Endothelial cell of umbilical vein (primary cell): ENCODE data around the gene STX8. TPM values are rescaled to one million over a fixed set of nuclear protein-coding genes. Genes with fewer than 3 reads are reported as not detected.

Source experiments
- BruUV-seq: library from RNA; stranded (reverse); fragments of 400-500 nt; replicated peaks from 2 replicates; lab custom pipeline; 2021; lab: Mats Ljungman, UMichigan
- CTCF ChIA-PET: fragments of 300-600, 350-600 bp; sonication (Branson Sonifier 250); formaldehyde crosslinking; loops from one replicate; lab custom pipeline; 2021; ENCODE audit warnings: antibody characterized with exemption, inconsistent platforms; lab: Charles Lee
- POLR2A ChIA-PET: fragments of 300-600, 350-600 bp; sonication (Branson Sonifier 250); formaldehyde crosslinking; loops from one replicate; lab custom pipeline; 2021; ENCODE audit warnings: antibody characterized with exemption, inconsistent platforms; lab: Charles Lee
- DNase-seq: peaks from one replicate; pipeline ENCODE4 v3.0.0-alpha.2; 2011; ENCODE audit warnings: low read depth, low spot score
- FAIRE-seq: peaks from 2 replicates; lab custom pipeline; 2011; peaks lifted over from hg19 to GRCh38; lab: Jason Lieb, UNC
- H2AFZ ChIP-seq: 2 replicates; pipeline ENCODE4 v1.6.0; 2012; ENCODE audit warnings: low read depth, low read length, control low read depth, inconsistent platforms
- H3K27ac ChIP-seq: 2 replicates; pipeline ENCODE4 v1.5.1; 2011; ENCODE audit warnings: low read depth, mild to moderate bottlenecking, control low read depth, low read length, moderate library complexity; ENCODE audit not compliant: insufficient read depth
- H3K27me3 ChIP-seq, 2 experiments: 2 replicates each; pipeline versions ENCODE4 v1.6.0 to v1.6.1; 2011; ENCODE audit warnings: low read length in 2 of 2, mixed read lengths in 1 of 2; ENCODE audit not compliant: control insufficient read depth in 2 of 2, insufficient read depth in 2 of 2
- H3K36me3 ChIP-seq, 2 experiments: 2 replicates in 1 of 2; 3 replicates in 1 of 2; pipeline ENCODE4 v1.5.1; 2011; ENCODE audit warnings: low read length in 2 of 2, mild to moderate bottlenecking in 1 of 2, moderate library complexity in 1 of 2; ENCODE audit not compliant: control insufficient read depth in 2 of 2, insufficient read depth in 2 of 2; ENCODE audit errors: extremely low read depth in 1 of 2
- H3K4me1 ChIP-seq: 3 replicates; pipeline ENCODE4 v1.5.1; 2011; ENCODE audit warnings: mild to moderate bottlenecking, low read length; ENCODE audit not compliant: control insufficient read depth, insufficient read depth; ENCODE audit errors: extremely low read depth
- H3K4me2 ChIP-seq: 2 replicates; pipeline ENCODE4 v1.6.1; 2011; ENCODE audit warnings: low read length, control low read depth, mixed read lengths; ENCODE audit not compliant: insufficient read depth
- H3K4me3 ChIP-seq, 3 experiments: fragments of 200-600 bp in 1 of 3; sonication (generic), shearing (Covaris generic) in 1 of 3; replicated peaks in 1 of 3; 2 replicates each; pipeline ENCODE4 v1.5.1; 2011 to 2016; ENCODE audit warnings: control low read depth in 3 of 3, low read length in 3 of 3, mild to moderate bottlenecking in 2 of 3, inconsistent platforms in 1 of 3, low read depth in 1 of 3, moderate library complexity in 1 of 3; ENCODE audit not compliant: insufficient read depth in 1 of 3
- H3K79me2 ChIP-seq: 2 replicates; pipeline ENCODE4 v1.6.0; 2012; ENCODE audit warnings: low read length, inconsistent platforms; ENCODE audit not compliant: control insufficient read depth, insufficient read depth
- H3K9ac ChIP-seq: replicated peaks from 2 replicates; pipeline ENCODE3; 2011; ENCODE audit warnings: low read length, control low read depth; ENCODE audit not compliant: insufficient read depth; ENCODE audit errors: extremely low read depth
- H3K9me1 ChIP-seq: replicated peaks from 3 replicates; pipeline ENCODE4 v1.6.0; 2011; ENCODE audit warnings: mild to moderate bottlenecking, low read length; ENCODE audit not compliant: control insufficient read depth, insufficient read depth; ENCODE audit errors: extremely low read depth
- H3K9me3 ChIP-seq: replicated peaks from 2 replicates; pipeline ENCODE4 v1.5.1; 2012; ENCODE audit warnings: low read length, inconsistent platforms; ENCODE audit not compliant: control insufficient read depth, insufficient read depth
- H4K20me1 ChIP-seq: replicated peaks from 2 replicates; pipeline ENCODE3; 2011; ENCODE audit warnings: mild to moderate bottlenecking, low read length; ENCODE audit not compliant: control insufficient read depth, insufficient read depth; ENCODE audit errors: extremely low read depth
- CTCF ChIP-seq, 2 donors: IDR thresholded peaks; 1 replicate in 1 of 2; 2 replicates in 1 of 2; pipeline ENCODE4 v1.5.1; 2011; ENCODE audit warnings: low read length in 2 of 2, mild to moderate bottlenecking in 2 of 2, moderate library complexity in 2 of 2, control low read depth in 1 of 2, inconsistent platforms in 1 of 2, low read depth in 1 of 2; ENCODE audit not compliant: insufficient read depth in 1 of 2; ENCODE audit errors: extremely low read depth in 1 of 2
- FOS ChIP-seq: IDR thresholded peaks from 2 replicates; pipeline ENCODE4 v1.6.1; 2011; ENCODE audit warnings: mild to moderate bottlenecking, low read length, moderate library complexity, borderline replicate concordance; ENCODE audit not compliant: insufficient read depth
- GATA2 ChIP-seq: IDR thresholded peaks from 2 replicates; pipeline ENCODE4 v1.7.0; 2011; ENCODE audit warnings: low read depth, mild to moderate bottlenecking, moderate library complexity, mixed read lengths, low read length; ENCODE audit not compliant: insufficient read length, insufficient read depth
- MAX ChIP-seq: IDR thresholded peaks from 2 replicates; pipeline ENCODE4 v1.6.1; 2011; ENCODE audit not compliant: insufficient read depth, insufficient read length
- POLR2A ChIP-seq: IDR thresholded peaks from 2 replicates; pipeline ENCODE4 v1.6.1; 2012; ENCODE audit warnings: low read depth, mild to moderate bottlenecking, control low read depth, low read length
- POLR2AphosphoS5 ChIP-seq: IDR thresholded peaks from 2 replicates; pipeline ENCODE4 v1.6.1; 2012; ENCODE audit warnings: low read depth, mild to moderate bottlenecking, control low read depth, low read length, moderate library complexity; ENCODE audit not compliant: insufficient read depth
- dilution Hi-C: fragments of 300-500 bp; cut with MboI; formaldehyde crosslinking; loops from one replicate; pipeline ENCODE4 v1.15.0; 2019; ENCODE audit warnings: low sequenced_read_pairs; ENCODE audit not compliant: extremely low pct_ligation_motif_present
- intact Hi-C: fragments of 100-400 bp; cut with micrococcal nuclease; formaldehyde crosslinking; loops from one replicate; pipeline ENCODE4 v1.10.0; 2022
- polyA plus RNA-seq, 4 experiments: library from polyadenylated mRNA; depleted of rRNA in 3 of 4; stranded (reverse) in 3 of 4; unstranded in 1 of 4; fragments of >200 nt; gene quantifications; 2 replicates each; pipeline versions ENCODE4 v1.2.1 to v1.2.3, GENCODE V29; 2011 to 2012; ENCODE audit warnings: missing spikeins in 1 of 4
- total RNA-seq: library from RNA; stranded (reverse); gene quantifications from 2 replicates; pipeline ENCODE4 v1.2.3, GENCODE V29; 2021

Gene STX8
- total and polyA plus RNA-seq, 2 donors (not counting 3 experiments of a cell fraction or from before 2014, with no cell fraction given): 25.9 to 67.3 TPM

- FAIRE-seq (no peak), DNase-seq (no peak)
- Histone ChIP-seq H3K36me3 (no peaks in the 10 kb centered on the region), H3K79me2 (no peaks in the 10 kb centered on the region), H3K9ac (no peak overlapping the region), H3K4me1 (no peaks in the 10 kb centered on the region), H3K9me3 (no peaks in the 10 kb centered on the region), H2AFZ (no peak overlapping the region), H3K4me3 (no peak overlapping the region), H3K4me2 (no peak overlapping the region), H3K27me3 (no peaks in the 10 kb centered on the region), H4K20me1 (no peaks in the 10 kb centered on the region), H3K27ac (no peak overlapping the region), H3K9me1 (no peaks in the 10 kb centered on the region)
- no TSS peak for BruUV-seq
- intact Hi-C loops (loop anchor here (10.0 kb wide), 1 partner anchor 625 kb away; no protein-coding TSS in a partner anchor), dilution Hi-C loops (no loop called here)
- ChIA-PET POLR2A (no interaction called here), CTCF (interaction anchor here (1.2 to 5.3 kb wide), 5 partner anchors 9 to 523 kb away, joined by 3 to 106 read pairs (median 18); no protein-coding TSS in a partner anchor)
- TF ChIP-seq MAX: no peak
- TF ChIP-seq POLR2AphosphoS5: no peak
- TF ChIP-seq FOS: no peak
- TF ChIP-seq GATA2: no peak
- TF ChIP-seq POLR2A: no peak
- TF ChIP-seq CTCF (IDR thresholded peaks at IDR 0.05; ENCODE audit: extremely low read depth in 1 of 2, insufficient read depth in 1 of 2, low read depth in 1 of 2, low read length in 2 of 2): no peak
Measured at GRCh38 chr17:9519583-9520272, 55.9 kb downstream of the STX8 start.
